Kidney glomerular epithelial cell (primary cell): ENCODE results near the gene AHNAK2.
"Not testable (repeated sequence)": the region's sequence is repeated elsewhere in the genome, so short reads cannot be mapped to it uniquely, and the experiment has no call there.

Source experiments
- DNase-seq: peaks from one replicate; lab custom pipeline; 2025; lab: John Stamatoyannopoulos, UW

AHNAK2 gene

GRCh38 chr14:104898195-104898558, 80.0 kb downstream of the AHNAK2 start:
- no peak for DNase-seq

GRCh38 chr14:104897330-104898194, 80.6 kb downstream of the AHNAK2 start:
- no peak for DNase-seq

- DNase-seq, result no peak
These were observed 82.2 kb downstream of the AHNAK2 start for GRCh38 chr14:104895786-104896661.

- DNase-seq, result no peak
These were observed 82.9 kb downstream of the AHNAK2 start for GRCh38 chr14:104895207-104895785.

- DNase-seq, result no peak
These were observed 83.6 kb downstream of the AHNAK2 start for GRCh38 chr14:104894331-104895206.

GRCh38 chr14:104893435-104894207, 84.6 kb downstream of the AHNAK2 start:
- DNase-seq, result no peak

- no peak for DNase-seq
These were observed 85.4 kb downstream of the AHNAK2 start for GRCh38 chr14:104892531-104893434.

- no peak for DNase-seq
These were observed 86.3 kb downstream of the AHNAK2 start for GRCh38 chr14:104891664-104892530.

GRCh38 chr14:104891121-104891551, 87.0 kb downstream of the AHNAK2 start:
- no peak for DNase-seq

GRCh38 chr14:104890292-104890691, 87.9 kb downstream of the AHNAK2 start:
- DNase-seq, result not testable (repeated sequence)

GRCh38 chr14:104889375-104889757, 88.8 kb downstream of the AHNAK2 start:
- DNase-seq, result no peak

GRCh38 chr14:104888489-104889374, 89.4 kb downstream of the AHNAK2 start:
- DNase-seq, result no peak

- DNase-seq, result no peak
These were observed 90.3 kb downstream of the AHNAK2 start for GRCh38 chr14:104887623-104888488.
